GM20000 (cell line): ENCODE data around the gene LDLRAP1.

Experiments used
- DNase-seq: peaks from one replicate; pipeline ENCODE4 v3.0.0; 2012; ENCODE audit warnings: low spot score
- TF ChIP-seq, protein P1 (sequence below): IDR thresholded peaks from 2 replicates; pipeline ENCODE4 v1.5.1; 2012; ENCODE audit warnings: mild to moderate bottlenecking, control low read depth; ENCODE audit errors: extremely low read depth, missing control alignments

Gene LDLRAP1

DNA sequence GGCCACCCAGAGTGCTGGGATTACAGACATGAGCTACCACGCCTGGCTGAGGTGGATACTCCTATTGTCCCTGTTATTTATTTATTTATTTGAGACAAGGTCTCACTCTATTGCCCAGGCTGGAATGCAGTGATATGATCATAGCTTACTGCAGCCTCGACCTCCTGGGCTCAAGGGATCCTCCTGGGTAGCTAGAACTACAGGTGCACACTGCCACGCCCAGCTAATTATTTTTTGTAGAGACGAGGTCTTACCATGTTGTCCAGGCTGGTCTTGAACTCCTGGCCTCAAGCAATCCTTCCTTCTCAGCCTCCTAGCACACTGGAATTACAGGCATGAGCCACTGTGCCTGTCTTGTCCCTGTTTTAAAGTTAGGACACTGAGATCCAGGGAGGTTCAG lies 5.2 kb downstream of the LDLRAP1 start:
- DNase-seq: no peak
- TF ChIP-seq, protein P1, sequence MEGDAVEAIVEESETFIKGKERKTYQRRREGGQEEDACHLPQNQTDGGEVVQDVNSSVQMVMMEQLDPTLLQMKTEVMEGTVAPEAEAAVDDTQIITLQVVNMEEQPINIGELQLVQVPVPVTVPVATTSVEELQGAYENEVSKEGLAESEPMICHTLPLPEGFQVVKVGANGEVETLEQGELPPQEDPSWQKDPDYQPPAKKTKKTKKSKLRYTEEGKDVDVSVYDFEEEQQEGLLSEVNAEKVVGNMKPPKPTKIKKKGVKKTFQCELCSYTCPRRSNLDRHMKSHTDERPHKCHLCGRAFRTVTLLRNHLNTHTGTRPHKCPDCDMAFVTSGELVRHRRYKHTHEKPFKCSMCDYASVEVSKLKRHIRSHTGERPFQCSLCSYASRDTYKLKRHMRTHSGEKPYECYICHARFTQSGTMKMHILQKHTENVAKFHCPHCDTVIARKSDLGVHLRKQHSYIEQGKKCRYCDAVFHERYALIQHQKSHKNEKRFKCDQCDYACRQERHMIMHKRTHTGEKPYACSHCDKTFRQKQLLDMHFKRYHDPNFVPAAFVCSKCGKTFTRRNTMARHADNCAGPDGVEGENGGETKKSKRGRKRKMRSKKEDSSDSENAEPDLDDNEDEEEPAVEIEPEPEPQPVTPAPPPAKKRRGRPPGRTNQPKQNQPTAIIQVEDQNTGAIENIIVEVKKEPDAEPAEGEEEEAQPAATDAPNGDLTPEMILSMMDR: no peak

DNA sequence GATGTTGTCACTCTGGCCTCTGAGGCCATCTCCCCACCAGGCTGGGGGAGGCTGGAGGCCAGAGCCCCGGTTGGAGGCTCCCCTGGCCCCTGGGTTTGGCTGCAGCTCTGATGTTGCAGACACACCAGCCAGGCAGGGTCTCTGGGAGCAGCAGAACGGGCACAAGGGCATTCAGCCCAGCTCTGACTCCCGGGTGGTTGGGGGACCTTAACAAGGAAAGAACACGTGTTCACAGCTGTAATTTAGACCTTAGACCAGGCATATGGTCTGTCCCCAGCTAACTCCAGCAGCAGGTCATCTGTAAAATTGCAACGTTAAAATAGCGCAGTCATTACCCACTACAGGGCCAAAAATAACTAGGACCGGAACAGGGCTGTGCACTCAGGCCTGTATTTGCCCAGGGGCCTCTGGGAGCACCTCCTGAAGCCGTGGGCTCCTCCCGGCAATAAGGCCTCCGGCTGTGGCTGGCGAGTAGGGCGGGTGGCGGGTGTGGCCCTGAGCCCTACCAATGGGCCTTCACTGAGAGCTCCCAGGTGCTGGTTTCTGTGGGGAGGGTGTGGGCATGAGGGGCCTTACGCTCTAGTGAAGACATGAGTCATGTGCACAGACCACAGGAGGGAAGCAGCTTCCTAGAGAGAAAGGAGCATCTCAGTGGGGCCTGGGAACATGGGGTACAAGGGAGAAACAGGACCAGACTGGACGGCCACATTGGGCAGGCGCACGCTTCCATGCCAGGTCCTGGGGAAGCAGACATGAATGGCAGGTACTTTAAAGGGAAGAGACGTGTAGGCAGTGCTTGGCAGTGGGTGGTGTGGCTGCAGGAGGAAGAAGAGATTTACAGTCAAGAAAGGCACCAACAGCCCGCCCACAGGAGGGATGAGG lies 6.1 kb downstream of the LDLRAP1 start:
- TF ChIP-seq, protein P1: no peak
- peak; percentile 91 for DNase-seq

DNA sequence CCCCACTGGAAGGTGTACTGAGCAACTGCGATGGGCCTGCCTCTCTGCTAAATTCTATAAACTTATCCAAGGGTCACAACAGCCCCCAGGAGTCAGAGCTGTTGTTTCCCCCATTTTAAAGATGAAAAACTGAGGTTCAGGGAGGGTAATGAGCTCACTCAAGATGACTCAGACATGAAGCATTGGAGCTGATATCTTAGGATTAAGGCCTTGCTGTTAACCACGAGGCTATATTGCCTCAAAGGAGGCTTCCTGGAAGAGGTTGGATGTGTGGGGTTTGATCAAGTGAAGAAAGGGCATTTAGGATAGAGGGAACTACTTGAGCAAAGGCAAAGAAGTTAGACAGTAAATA lies 6.7 kb downstream of the LDLRAP1 start:
- no peak for DNase-seq
- TF ChIP-seq, protein P1: no peak

DNA sequence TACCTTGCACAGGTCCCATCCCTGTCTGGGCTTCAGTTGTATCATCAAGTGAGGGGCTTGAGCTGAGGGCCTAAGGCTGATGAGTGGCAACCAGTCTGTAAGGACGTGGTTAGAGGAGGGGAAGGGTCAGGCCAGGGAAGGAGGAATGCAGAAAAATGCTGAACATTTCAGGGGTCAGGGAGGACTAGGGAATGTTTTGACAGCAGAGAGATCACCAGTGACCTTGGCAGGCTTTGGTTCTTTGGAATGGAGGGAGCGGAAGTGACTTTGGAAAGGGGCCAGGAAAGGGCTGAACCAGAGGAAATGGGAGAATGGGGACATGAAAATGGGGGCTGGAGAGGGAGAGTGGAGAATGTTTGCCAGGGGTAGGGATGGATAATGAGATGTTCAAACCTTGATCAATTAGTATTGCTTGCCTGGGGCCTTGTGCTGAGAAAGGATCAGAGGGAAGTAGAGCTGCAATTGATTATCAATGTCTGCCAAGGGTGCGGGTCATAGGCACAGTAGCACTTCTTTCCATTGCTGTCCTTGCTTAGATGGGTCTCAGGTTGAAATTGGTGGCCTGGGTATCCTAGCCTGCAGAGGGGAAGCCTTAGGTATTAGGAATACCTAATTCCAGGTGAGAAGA lies 7.4 kb downstream of the LDLRAP1 start:
- TF ChIP-seq, protein P1: no peak
- DNase-seq: no peak

DNA sequence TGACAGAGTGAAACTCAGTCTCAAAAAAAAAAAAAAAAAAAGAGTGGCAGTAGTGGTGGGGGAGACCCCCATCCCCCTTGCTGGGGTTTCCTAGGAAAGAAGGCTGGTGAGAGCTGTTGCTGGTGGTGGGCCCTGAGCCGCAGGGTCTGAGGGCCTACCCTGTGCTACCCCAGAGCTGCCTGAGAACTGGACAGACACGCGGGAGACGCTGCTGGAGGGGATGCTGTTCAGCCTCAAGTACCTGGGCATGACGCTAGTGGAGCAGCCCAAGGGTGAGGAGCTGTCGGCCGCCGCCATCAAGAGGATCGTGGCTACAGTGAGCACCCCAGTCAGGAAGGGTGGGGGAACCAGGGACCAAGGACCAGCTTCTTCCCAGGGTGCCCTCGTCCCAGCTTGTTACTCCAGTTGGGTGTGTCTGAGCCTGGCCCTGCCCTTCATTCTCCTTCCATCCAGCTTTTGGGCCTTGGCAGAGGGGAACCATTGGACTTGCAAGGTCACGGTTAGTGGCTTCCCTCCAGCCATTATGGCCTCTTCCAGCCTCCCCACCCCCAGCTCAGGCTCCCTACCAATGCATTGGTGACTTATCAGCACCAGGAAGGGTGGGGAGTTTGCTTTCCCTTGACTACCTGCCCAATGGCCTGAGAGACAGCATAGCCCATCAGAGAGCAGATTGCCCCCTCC lies 10.5 kb downstream of the LDLRAP1 start:
- no peak for DNase-seq
- TF ChIP-seq, protein P1: no peak

DNA sequence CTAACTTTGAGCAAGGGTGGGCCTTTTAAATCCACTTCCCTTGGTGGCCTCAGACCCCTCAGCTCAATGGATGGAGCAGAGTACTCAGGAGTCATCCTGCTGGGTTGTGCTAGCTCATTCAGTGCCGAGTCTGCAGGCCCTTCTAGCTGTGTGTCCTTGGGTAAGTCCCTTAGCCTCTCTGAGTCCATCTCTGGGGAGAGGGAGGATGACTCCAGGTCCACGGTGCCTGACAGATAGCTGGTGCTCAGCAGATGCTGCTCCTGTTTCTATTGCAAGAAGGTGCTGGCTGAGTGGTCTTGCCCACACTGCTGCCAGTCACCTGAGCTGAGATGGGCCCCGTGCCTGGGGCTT lies 11.0 kb downstream of the LDLRAP1 start:
- TF ChIP-seq, protein P1: no peak
- no peak for DNase-seq
